Measurements from ENCODE around the gene GPX7.

The GPX7 gene

DNA sequence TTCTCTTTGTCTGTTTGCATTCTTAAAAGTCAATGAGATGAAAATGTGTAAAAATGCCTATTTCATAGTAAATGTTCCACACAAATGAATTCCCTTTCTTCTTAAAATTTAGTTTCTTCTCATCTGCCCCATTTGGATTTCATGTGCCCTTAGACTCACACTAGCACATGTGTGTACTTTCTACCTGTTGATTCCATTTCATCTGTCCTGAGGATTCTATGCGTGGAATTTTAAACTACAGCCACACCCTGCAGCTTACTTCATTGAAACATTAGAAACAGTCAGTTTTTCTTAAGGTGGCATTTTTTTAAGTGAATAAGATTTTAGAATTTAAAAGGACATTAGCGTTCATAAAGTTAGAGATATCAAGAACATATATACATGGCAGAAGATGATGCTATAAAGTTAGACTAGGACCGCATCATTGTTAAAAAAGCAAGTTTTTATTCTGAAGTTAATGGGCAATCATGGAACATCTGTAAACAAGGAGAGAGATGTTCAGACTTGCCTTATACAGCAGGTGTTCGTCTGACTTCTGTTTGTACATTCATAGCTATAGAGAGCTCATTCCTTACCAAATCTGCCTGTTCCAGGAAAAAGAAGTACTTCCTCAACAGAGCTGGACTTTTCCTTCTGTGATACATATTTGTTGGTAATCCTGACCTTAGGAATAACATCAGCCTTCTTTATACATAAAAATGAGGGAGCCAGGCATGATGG lies 45.4 kb upstream of the GPX7 start:
- H3K4me3 ChIP-seq (ENCODE audit: low read depth, low read length) = no peak overlapping the region
- in situ Hi-C loops (cut with HindIII; ENCODE audit: low pct_ligation_motif_present, low sequenced_read_pairs) = no loop called here
- H3K36me3 ChIP-seq (replicated peaks) = no peaks in the 10 kb centered on the region
- DNase-seq = no peak
- H3K27me3 ChIP-seq (replicated peaks) = no peaks in the 10 kb centered on the region
- TF ChIP-seq, protein P1, sequence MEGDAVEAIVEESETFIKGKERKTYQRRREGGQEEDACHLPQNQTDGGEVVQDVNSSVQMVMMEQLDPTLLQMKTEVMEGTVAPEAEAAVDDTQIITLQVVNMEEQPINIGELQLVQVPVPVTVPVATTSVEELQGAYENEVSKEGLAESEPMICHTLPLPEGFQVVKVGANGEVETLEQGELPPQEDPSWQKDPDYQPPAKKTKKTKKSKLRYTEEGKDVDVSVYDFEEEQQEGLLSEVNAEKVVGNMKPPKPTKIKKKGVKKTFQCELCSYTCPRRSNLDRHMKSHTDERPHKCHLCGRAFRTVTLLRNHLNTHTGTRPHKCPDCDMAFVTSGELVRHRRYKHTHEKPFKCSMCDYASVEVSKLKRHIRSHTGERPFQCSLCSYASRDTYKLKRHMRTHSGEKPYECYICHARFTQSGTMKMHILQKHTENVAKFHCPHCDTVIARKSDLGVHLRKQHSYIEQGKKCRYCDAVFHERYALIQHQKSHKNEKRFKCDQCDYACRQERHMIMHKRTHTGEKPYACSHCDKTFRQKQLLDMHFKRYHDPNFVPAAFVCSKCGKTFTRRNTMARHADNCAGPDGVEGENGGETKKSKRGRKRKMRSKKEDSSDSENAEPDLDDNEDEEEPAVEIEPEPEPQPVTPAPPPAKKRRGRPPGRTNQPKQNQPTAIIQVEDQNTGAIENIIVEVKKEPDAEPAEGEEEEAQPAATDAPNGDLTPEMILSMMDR (IDR thresholded peaks at IDR 0.05; ENCODE audit: low read depth, low read length, missing control alignments) = no peak
- H3K27ac ChIP-seq = no peak overlapping the region

DNA sequence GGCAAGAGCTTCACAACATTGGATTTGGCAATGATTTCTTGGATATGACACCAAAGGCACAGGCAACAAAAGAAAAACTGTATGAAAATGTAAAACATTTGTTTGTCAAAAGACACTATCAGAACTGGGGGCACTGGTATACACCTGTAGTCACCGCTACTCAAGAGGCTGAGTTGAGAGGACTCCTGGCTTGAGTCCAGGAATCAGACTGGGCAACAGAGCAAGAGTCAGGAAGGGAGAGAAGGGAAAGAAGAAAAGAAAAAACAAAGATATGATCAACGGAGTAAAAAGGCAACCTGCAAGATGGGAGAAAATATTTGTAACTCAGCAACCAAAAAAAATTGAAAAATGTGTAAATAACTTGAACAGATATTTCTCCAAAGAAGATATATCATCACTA lies 43.2 kb upstream of the GPX7 start:
- DNase-seq = no peak
- TF ChIP-seq, protein P1 (IDR thresholded peaks at IDR 0.05; ENCODE audit: low read depth, low read length, missing control alignments) = no peak
- Histone ChIP-seq H3K27ac (no peak overlapping the region), H3K4me3 (ENCODE audit: low read depth, low read length) (no peak overlapping the region), H3K27me3 (replicated peaks) (no peaks in the 10 kb centered on the region), H3K36me3 (replicated peaks) (no peaks in the 10 kb centered on the region)
- in situ Hi-C loops (cut with HindIII; ENCODE audit: low pct_ligation_motif_present, low sequenced_read_pairs) = no loop called here

- in situ Hi-C loops (cut with HindIII; ENCODE audit: low pct_ligation_motif_present, low sequenced_read_pairs) = no loop called here
- TF ChIP-seq, protein P1 (IDR thresholded peaks at IDR 0.05; ENCODE audit: low read depth, low read length, missing control alignments) = no peak
- no peak for DNase-seq
Observed at GRCh38 chr1:52559875-52560274, 42.3 kb upstream of the GPX7 start.

GRCh38 chr1:52562766-52563165 lies 39.4 kb upstream of the GPX7 start:
- in situ Hi-C loops (cut with HindIII; ENCODE audit: low pct_ligation_motif_present, low sequenced_read_pairs) = no loop called here
- no peak overlapping the region for H3K27ac ChIP-seq
- no peak overlapping the region for H3K4me3 ChIP-seq (ENCODE audit: low read depth, low read length)
- no peaks in the 10 kb centered on the region for H3K27me3 ChIP-seq (replicated peaks)
- no peaks in the 10 kb centered on the region for H3K36me3 ChIP-seq (replicated peaks)
- DNase-seq = no peak
- TF ChIP-seq, protein P1 (IDR thresholded peaks at IDR 0.05; ENCODE audit: low read depth, low read length, missing control alignments) = no peak

More at GRCh38 chr1:52559875-52560274, 42.3 kb upstream of the GPX7 start:
- H3K27me3 ChIP-seq (replicated peaks) = no peaks in the 10 kb centered on the region
- no peaks in the 10 kb centered on the region for H3K36me3 ChIP-seq (replicated peaks)
- H3K4me3 ChIP-seq (ENCODE audit: low read depth, low read length) = no peak overlapping the region
- no peak overlapping the region for H3K27ac ChIP-seq

DNA sequence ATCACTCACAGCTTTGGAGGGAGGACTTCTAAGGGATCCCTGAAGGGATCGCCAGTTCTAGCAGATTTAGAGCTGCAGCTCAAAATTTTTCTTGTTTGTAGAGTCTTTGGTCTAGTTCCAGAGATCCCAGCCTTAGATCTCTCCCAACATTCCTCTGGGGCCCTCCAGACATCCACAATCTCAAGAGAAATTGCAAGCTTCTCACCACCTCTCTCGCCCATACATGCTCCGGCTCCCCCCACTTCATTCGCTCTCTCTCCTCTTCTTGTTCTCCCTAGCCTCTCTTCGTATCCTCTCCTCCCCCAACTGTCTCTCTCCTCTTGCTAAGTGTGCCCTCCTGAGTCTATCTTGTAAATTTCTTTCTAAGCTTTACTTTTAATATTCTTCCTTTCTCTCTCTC lies 34.2 kb upstream of the GPX7 start:
- DNase-seq = no peak
- H3K36me3 ChIP-seq (replicated peaks) = no peaks in the 10 kb centered on the region
- H3K4me3 ChIP-seq (ENCODE audit: low read depth, low read length) = no peak overlapping the region
- H3K27me3 ChIP-seq (replicated peaks) = no peaks in the 10 kb centered on the region
- in situ Hi-C loops (cut with HindIII; ENCODE audit: low pct_ligation_motif_present, low sequenced_read_pairs) = no loop called here
- H3K27ac ChIP-seq = no peak overlapping the region
- TF ChIP-seq, protein P1 (IDR thresholded peaks at IDR 0.05; ENCODE audit: low read depth, low read length, missing control alignments) = no peak
